CD8-positive, alpha-beta memory T cell (primary cell): Measurements from ENCODE around the gene TOR4A. TPM values are rescaled to one million over a fixed set of nuclear protein-coding genes. Genes with fewer than 3 reads are reported as not detected.

Source experiments
- CTCF ChIA-PET: fragments of 350-600 bp; sonication (Branson Sonifier 250); formaldehyde crosslinking; loops from one replicate; lab custom pipeline; 2021; ENCODE audit warnings: antibody characterized with exemption; lab: Charles Lee
- POLR2A ChIA-PET: fragments of 350-600 bp; sonication (Branson Sonifier 250); formaldehyde crosslinking; loops from one replicate; lab custom pipeline; 2021; ENCODE audit warnings: antibody characterized with exemption; lab: Charles Lee
- DNase-seq, 5 donors: peaks; one replicate each; pipeline versions ENCODE4 v3.0.0 to v3.0.0-alpha.2; 2020 to 2022; ENCODE audit warnings: mixed read lengths in 1 of 5
- H3K27ac ChIP-seq: one replicate; pipeline ENCODE4 v1.7.0; 2013; ENCODE audit warnings: low read depth, mild to moderate bottlenecking, low read length, moderate library complexity
- H3K27me3 ChIP-seq: 2 replicates; pipeline ENCODE4 v1.7.0; 2013; ENCODE audit warnings: low read length, mild to moderate bottlenecking; ENCODE audit not compliant: insufficient read depth, poor library complexity, severe bottlenecking
- H3K36me3 ChIP-seq: 2 replicates; pipeline ENCODE4 v1.7.0; 2013; ENCODE audit warnings: mild to moderate bottlenecking, low read length, moderate library complexity; ENCODE audit not compliant: insufficient read depth
- H3K4me1 ChIP-seq: 2 replicates; pipeline ENCODE4 v1.7.0; 2013; ENCODE audit warnings: mild to moderate bottlenecking, low read length, moderate library complexity; ENCODE audit not compliant: insufficient read depth
- H3K4me3 ChIP-seq: 2 replicates; pipeline ENCODE4 v1.7.0; 2013; ENCODE audit warnings: mild to moderate bottlenecking, low read length
- H3K9me3 ChIP-seq: 2 replicates; pipeline ENCODE4 v1.7.0; 2013; ENCODE audit warnings: mild to moderate bottlenecking, low read length
- H3K27ac Mint-ChIP-seq, 8 donors: one replicate each; pipeline ENCODE4 v1.8.0; 2020 to 2021; ENCODE audit warnings: mixed read lengths in 8 of 8, mild to moderate bottlenecking in 6 of 8, inconsistent platforms in 3 of 8, moderate library complexity in 3 of 8
- H3K27me3 Mint-ChIP-seq, 2 donors: one replicate each; pipeline ENCODE4 v1.8.0; 2020 to 2021; ENCODE audit warnings: mixed read lengths in 2 of 2, mild to moderate bottlenecking in 1 of 2, moderate library complexity in 1 of 2
- H3K36me3 Mint-ChIP-seq, 3 donors: one replicate each; pipeline ENCODE4 v1.8.0; 2020 to 2021; ENCODE audit warnings: mixed read lengths in 3 of 3, inconsistent platforms in 1 of 3, mild to moderate bottlenecking in 1 of 3
- H3K4me1 Mint-ChIP-seq, 3 donors: one replicate each; pipeline ENCODE4 v1.8.0; 2020 to 2021; ENCODE audit warnings: mixed read lengths in 3 of 3, inconsistent platforms in 1 of 3, mild to moderate bottlenecking in 1 of 3
- H3K4me3 Mint-ChIP-seq, 7 donors: one replicate each; pipeline ENCODE4 v1.8.0; 2020 to 2021; ENCODE audit warnings: mixed read lengths in 7 of 7, mild to moderate bottlenecking in 6 of 7, moderate library complexity in 4 of 7, inconsistent platforms in 2 of 7
- H3K9me3 Mint-ChIP-seq, 5 donors: one replicate each; pipeline ENCODE4 v1.8.0; 2020 to 2022; ENCODE audit warnings: mixed read lengths in 5 of 5, mild to moderate bottlenecking in 3 of 5, moderate library complexity in 2 of 5, inconsistent platforms in 1 of 5
- polyA plus RNA-seq: library from polyadenylated mRNA; unstranded; fragments of 300-500 nt; fragmentation: Illumina TruSeq; gene quantifications from one replicate; pipeline ENCODE4 v1.2.3, GENCODE V29; 2021
- total RNA-seq, 2 experiments: library from RNA; stranded (reverse); gene quantifications; one replicate each; pipeline ENCODE4 v1.2.3, GENCODE V29; 2021

Gene TOR4A
- total and polyA plus RNA-seq, 3 experiments from 2014 or later: 1.8 to 3.9 (median 3.3) TPM

- Histone ChIP-seq H3K36me3 (no peaks in the 10 kb centered on the region), H3K27me3 (peaks cover 7% of the 10 kb centered on the region), H3K27ac (no peak overlapping the region), H3K4me1 (no peaks in the 10 kb centered on the region), H3K9me3 (no peaks in the 10 kb centered on the region), H3K4me3 (no peak overlapping the region)
- H3K9me3 Mint-ChIP-seq: peaks cover 8 to 22% (median 15%) of the 10 kb centered on the region in 5 donors
- H3K4me3 Mint-ChIP-seq: no peak overlapping the region
- CTCF ChIA-PET: no interaction called here
- H3K4me1 Mint-ChIP-seq: no peaks in the 10 kb centered on the region
- peaks cover 0 to 17% (median 3%) of the 10 kb centered on the region in 3 donors for H3K36me3 Mint-ChIP-seq
- H3K27ac Mint-ChIP-seq: no peak overlapping the region
- no peak for DNase-seq
- peaks cover 13 to 14% of the 10 kb centered on the region in 2 donors for H3K27me3 Mint-ChIP-seq
- POLR2A ChIA-PET: no interaction called here
Observed at GRCh38 chr9:137331929-137332328, 54.4 kb downstream of the TOR4A start.

Other genes with a start within 250 kb of the TOR4A start
- 10 to 100 TPM; 15.9 to 20.7 TPM for gene ABCA2, start 249.5 kb upstream of the TOR4A start, total RNA-seq
- gene ABCA2, start 249.5 kb upstream of the TOR4A start, polyA plus RNA-seq: 20.2 TPM
- gene FUT7, start 245.6 kb upstream of the TOR4A start, total RNA-seq: under 1 TPM; 0.57 to 0.82 TPM
- 28.7 TPM for gene FUT7, start 245.6 kb upstream of the TOR4A start, polyA plus RNA-seq
- gene NPDC1, start 231.5 kb upstream of the TOR4A start, total RNA-seq: 10 to 100 TPM; 24.6 to 27.5 TPM
- 38.4 TPM for gene NPDC1, start 231.5 kb upstream of the TOR4A start, polyA plus RNA-seq
- gene ENTPD2, start 223.7 kb upstream of the TOR4A start, total RNA-seq: not detected
- not detected for gene ENTPD2, start 223.7 kb upstream of the TOR4A start, polyA plus RNA-seq
- gene SAPCD2, start 207.2 kb upstream of the TOR4A start, total RNA-seq: 10 to 100 TPM; 11.5 to 12.7 TPM
- 0.15 TPM for gene SAPCD2, start 207.2 kb upstream of the TOR4A start, polyA plus RNA-seq
- gene UAP1L1, start 200.2 kb upstream of the TOR4A start, total RNA-seq: 10 to 100 TPM; 15.3 to 15.5 TPM
- gene UAP1L1, start 200.2 kb upstream of the TOR4A start, polyA plus RNA-seq: 4.6 TPM
- gene MAN1B1, start 190.7 kb upstream of the TOR4A start, total RNA-seq: 10 to 100 TPM; 31.9 to 32.7 TPM
- gene MAN1B1, start 190.7 kb upstream of the TOR4A start, polyA plus RNA-seq: 39.3 TPM
- gene DPP7, start 163.0 kb upstream of the TOR4A start, total RNA-seq: 100 to 1,000 TPM; 294 to 308 TPM
- gene DPP7, start 163.0 kb upstream of the TOR4A start, polyA plus RNA-seq: 158 TPM
- not detected for gene GRIN1, start 138.6 kb upstream of the TOR4A start, total RNA-seq
- not detected for gene GRIN1, start 138.6 kb upstream of the TOR4A start, polyA plus RNA-seq
- gene LRRC26, start 107.7 kb upstream of the TOR4A start, total RNA-seq: not detected
- gene LRRC26, start 107.7 kb upstream of the TOR4A start, polyA plus RNA-seq: not detected
- not detected for gene TMEM210, start 105.7 kb upstream of the TOR4A start, total RNA-seq
- not detected for gene TMEM210, start 105.7 kb upstream of the TOR4A start, polyA plus RNA-seq
- gene ANAPC2, start 89.2 kb upstream of the TOR4A start, total RNA-seq: 10 to 100 TPM; 50.2 to 57.0 TPM
- gene ANAPC2, start 89.2 kb upstream of the TOR4A start, polyA plus RNA-seq: 5.4 TPM
- 100 to 1,000 TPM; 114 to 118 TPM for gene SSNA1, start 89.0 kb upstream of the TOR4A start, total RNA-seq
- gene SSNA1, start 89.0 kb upstream of the TOR4A start, polyA plus RNA-seq: 138 TPM
- 10 to 100 TPM; 14.1 to 15.1 TPM for gene TPRN, start 77.0 kb upstream of the TOR4A start, total RNA-seq
- 0.76 TPM for gene TPRN, start 77.0 kb upstream of the TOR4A start, polyA plus RNA-seq
- gene TMEM203, start 72.1 kb upstream of the TOR4A start, total RNA-seq: 10 to 100 TPM; 51.5 to 53.9 TPM
- 134 TPM for gene TMEM203, start 72.1 kb upstream of the TOR4A start, polyA plus RNA-seq
- 10 to 100 TPM; 45.1 to 47.4 TPM for gene NDOR1, start 72.0 kb upstream of the TOR4A start, total RNA-seq
- gene NDOR1, start 72.0 kb upstream of the TOR4A start, polyA plus RNA-seq: 9.9 TPM
- 1 to 10 TPM; 2.7 to 3.3 TPM for gene RNF208, start 55.5 kb upstream of the TOR4A start, total RNA-seq
- not detected for gene RNF208, start 55.5 kb upstream of the TOR4A start, polyA plus RNA-seq
- gene CYSRT1, start 52.6 kb upstream of the TOR4A start, total RNA-seq: under 1 TPM; 0.58 to 0.66 TPM
- gene CYSRT1, start 52.6 kb upstream of the TOR4A start, polyA plus RNA-seq: 0.32 TPM
- gene RNF224, start 50.2 kb upstream of the TOR4A start, total RNA-seq: not detected
- not detected for gene RNF224, start 50.2 kb upstream of the TOR4A start, polyA plus RNA-seq
- gene SLC34A3, start 46.8 kb upstream of the TOR4A start, total RNA-seq: not detected
- not detected for gene SLC34A3, start 46.8 kb upstream of the TOR4A start, polyA plus RNA-seq
- 100 to 1,000 TPM; 322 to 331 TPM for gene TUBB4B, start 36.4 kb upstream of the TOR4A start, total RNA-seq
- gene TUBB4B, start 36.4 kb upstream of the TOR4A start, polyA plus RNA-seq: 64.6 TPM
- gene STPG3, start 26.4 kb upstream of the TOR4A start, total RNA-seq: under 1 TPM; 0.27 to 0.28 TPM
- gene STPG3, start 26.4 kb upstream of the TOR4A start, polyA plus RNA-seq: not detected
- gene NELFB, start 22.4 kb upstream of the TOR4A start, total RNA-seq: 10 to 100 TPM; 67.5 to 72.0 TPM
- 34.8 TPM for gene NELFB, start 22.4 kb upstream of the TOR4A start, polyA plus RNA-seq
- 1 to 10 TPM; 1.9 to 2.3 TPM for gene NRARP, start 24.5 kb downstream of the TOR4A start, total RNA-seq
- gene NRARP, start 24.5 kb downstream of the TOR4A start, polyA plus RNA-seq: not detected
- gene EXD3, start 145.4 kb downstream of the TOR4A start, total RNA-seq: 1 to 10 TPM; 4.8 to 6.6 TPM
- gene EXD3, start 145.4 kb downstream of the TOR4A start, polyA plus RNA-seq: 6.7 TPM
- gene NOXA1, start 145.7 kb downstream of the TOR4A start, total RNA-seq: under 1 TPM; 0.66 to 0.74 TPM
- gene NOXA1, start 145.7 kb downstream of the TOR4A start, polyA plus RNA-seq: 1.3 TPM
- gene ENTPD8, start 163.6 kb downstream of the TOR4A start, total RNA-seq: not detected
- gene ENTPD8, start 163.6 kb downstream of the TOR4A start, polyA plus RNA-seq: not detected
- gene NSMF, start 181.6 kb downstream of the TOR4A start, total RNA-seq: 10 to 100 TPM; 40.9 to 42.8 TPM
- 15.4 TPM for gene NSMF, start 181.6 kb downstream of the TOR4A start, polyA plus RNA-seq